ENCODE results near the gene CKAP4.
A peak's percentile ranks its signal among the peaks of the same experiment; 100 is the strongest.

Gene CKAP4

GRCh38 chr12:106274575-106275121 is 26.8 kb upstream of the CKAP4 start:
- no peak for DNase-seq

GRCh38 chr12:106274012-106274411 is 26.2 kb upstream of the CKAP4 start:
- DNase-seq, result no peak

GRCh38 chr12:106273491-106273890 is 25.7 kb upstream of the CKAP4 start:
- no peak for DNase-seq

- no peak for DNase-seq
Measured at GRCh38 chr12:106271575-106272505, 24.0 kb upstream of the CKAP4 start.

- no peak for DNase-seq
Measured at GRCh38 chr12:106269150-106269771, 21.4 kb upstream of the CKAP4 start.

- DNase-seq, result no peak
Measured at GRCh38 chr12:106267535-106267934, 19.7 kb upstream of the CKAP4 start.

- DNase-seq, result no peak
Measured at GRCh38 chr12:106265116-106265515, 17.3 kb upstream of the CKAP4 start.

GRCh38 chr12:106258935-106259334 is 11.1 kb upstream of the CKAP4 start:
- DNase-seq, result no peak

- no peak for DNase-seq
Measured at GRCh38 chr12:106258226-106258625, 10.4 kb upstream of the CKAP4 start.

GRCh38 chr12:106256524-106256923 is 8.7 kb upstream of the CKAP4 start:
- DNase-seq, result no peak

GRCh38 chr12:106255952-106256351 is 8.1 kb upstream of the CKAP4 start:
- no peak for DNase-seq

GRCh38 chr12:106255493-106255892 is 7.7 kb upstream of the CKAP4 start:
- no peak for DNase-seq

GRCh38 chr12:106254724-106255123 is 6.9 kb upstream of the CKAP4 start:
- DNase-seq, result no peak

GRCh38 chr12:106251631-106252455 is 4.0 kb upstream of the CKAP4 start:
- DNase-seq, result peak; percentile 51

- no peak for DNase-seq
Measured at GRCh38 chr12:106249411-106250135, 1.8 kb upstream of the CKAP4 start.

- DNase-seq, result peak; percentile 47
Measured at GRCh38 chr12:106248846-106249371, 1.1 kb upstream of the CKAP4 start.

GRCh38 chr12:106248312-106248845 is 559 bp upstream of the CKAP4 start:
- peak; percentile 85 for DNase-seq

- peak; percentile 77 for DNase-seq
Measured at GRCh38 chr12:106246891-106247673, 738 bp downstream of the CKAP4 start.

GRCh38 chr12:106245767-106246166 is 2.1 kb downstream of the CKAP4 start:
- DNase-seq, result peak; percentile 43

- DNase-seq, result no peak
Measured at GRCh38 chr12:106243620-106244019, 4.2 kb downstream of the CKAP4 start.

GRCh38 chr12:106240821-106241220 is 7.0 kb downstream of the CKAP4 start:
- DNase-seq, result no peak
